ENCODE data around the gene ADCY1.
"Not testable (repeated sequence)": the region's sequence is repeated elsewhere in the genome, so short reads cannot be mapped to it uniquely, and the experiment has no call there.

Gene ADCY1

GRCh38 chr7:45712872-45713668 is 138.9 kb downstream of the ADCY1 start:
- DNase-seq (ENCODE audit: low read depth in 2 of 2) = no peak

- DNase-seq (ENCODE audit: low read depth in 2 of 2) = no peak
Measured at GRCh38 chr7:45713669-45714520, 139.7 kb downstream of the ADCY1 start.

GRCh38 chr7:45714521-45714820 is 140.3 kb downstream of the ADCY1 start:
- no peak for DNase-seq (ENCODE audit: low read depth in 2 of 2)

GRCh38 chr7:45715471-45716352 is 141.5 kb downstream of the ADCY1 start:
- DNase-seq (ENCODE audit: low read depth in 2 of 2) = no peak

- DNase-seq (ENCODE audit: low read depth in 2 of 2) = no peak
Measured at GRCh38 chr7:45716380-45717203, 142.4 kb downstream of the ADCY1 start.

- DNase-seq (ENCODE audit: low read depth in 2 of 2) = no peak
Measured at GRCh38 chr7:45717537-45718235, 143.5 kb downstream of the ADCY1 start.

GRCh38 chr7:45718464-45719330 is 144.5 kb downstream of the ADCY1 start:
- DNase-seq (ENCODE audit: low read depth in 2 of 2) = no peak

GRCh38 chr7:45720989-45721388 is 146.8 kb downstream of the ADCY1 start:
- DNase-seq (ENCODE audit: low read depth in 2 of 2) = no peak

GRCh38 chr7:45721686-45722598 is 147.8 kb downstream of the ADCY1 start:
- DNase-seq (ENCODE audit: low read depth in 2 of 2) = no peak

GRCh38 chr7:45725231-45725630 is 151.1 kb downstream of the ADCY1 start:
- DNase-seq (ENCODE audit: low read depth in 2 of 2) = not testable (repeated sequence)

- no peak for DNase-seq (ENCODE audit: low read depth in 2 of 2)
Measured at GRCh38 chr7:45726883-45727282, 152.7 kb downstream of the ADCY1 start.

GRCh38 chr7:45731692-45732443 is 157.7 kb downstream of the ADCY1 start:
- not testable (repeated sequence) for DNase-seq (ENCODE audit: low read depth in 2 of 2)

- DNase-seq (ENCODE audit: low read depth in 2 of 2) = not testable (repeated sequence)
Measured at GRCh38 chr7:45738920-45739319, 164.8 kb downstream of the ADCY1 start.

GRCh38 chr7:45740573-45740972 is 166.4 kb downstream of the ADCY1 start:
- DNase-seq (ENCODE audit: low read depth in 2 of 2) = not testable (repeated sequence)

GRCh38 chr7:45748976-45749375 is 174.8 kb downstream of the ADCY1 start:
- DNase-seq (ENCODE audit: low read depth in 2 of 2) = not testable (repeated sequence)

GRCh38 chr7:45751352-45751751 is 177.2 kb downstream of the ADCY1 start:
- not testable (repeated sequence) for DNase-seq (ENCODE audit: low read depth in 2 of 2)

- not testable (repeated sequence) for DNase-seq (ENCODE audit: low read depth in 2 of 2)
Measured at GRCh38 chr7:45756333-45756732, 182.2 kb downstream of the ADCY1 start.

- not testable (repeated sequence) for DNase-seq (ENCODE audit: low read depth in 2 of 2)
Measured at GRCh38 chr7:45756757-45757156, 182.6 kb downstream of the ADCY1 start.
